HFFc6 (cell line): ENCODE results near the gene KLHL6. TPM values are rescaled to one million over a fixed set of nuclear protein-coding genes. Genes with fewer than 3 reads are reported as not detected.
"Not testable (repeated sequence)": the region's sequence is repeated elsewhere in the genome, so short reads cannot be mapped to it uniquely, and the experiment has no call there.

ENCODE experiments used
- DNase-seq: peaks from one replicate; pipeline ENCODE4 v3.0.0-alpha.2; 2018
- H3K27ac Mint-ChIP-seq: 2 replicates; pipeline ENCODE4 v1.8.0; 2020; ENCODE audit warnings: mild to moderate bottlenecking, mixed read lengths
- H3K27me3 Mint-ChIP-seq: 2 replicates; pipeline ENCODE4 v1.8.0; 2021; ENCODE audit warnings: mild to moderate bottlenecking, moderate library complexity, mixed read lengths; ENCODE audit not compliant: insufficient read depth
- H3K36me3 Mint-ChIP-seq: 2 replicates; pipeline ENCODE4 v1.8.0; 2021; ENCODE audit warnings: low read depth, mixed read lengths
- H3K4me1 Mint-ChIP-seq: 2 replicates; pipeline ENCODE4 v1.8.0; 2020; ENCODE audit warnings: low read depth, mixed read lengths
- H3K4me3 Mint-ChIP-seq: 2 replicates; pipeline ENCODE4 v1.8.0; 2020; ENCODE audit warnings: mild to moderate bottlenecking, moderate library complexity, mixed read lengths
- H3K9me3 Mint-ChIP-seq: 2 replicates; pipeline ENCODE4 v1.8.0; 2020; ENCODE audit warnings: mild to moderate bottlenecking, mixed read lengths
- total RNA-seq, 6 experiments: library from RNA; stranded (reverse); fragmentation: NEBNext Ultra II Directional; extraction: Animal tissue kit (Norgen Biotek cat#: 25700); gene quantifications; 2 replicates in 1 of 6; 3 replicates in 5 of 6; pipeline ENCODE4 v1.2.3, GENCODE V29; 2021
- TF ChIP-seq, protein P1 (sequence below): fragments of 200-600 bp; sonication (generic); IDR thresholded peaks from 2 replicates; pipeline ENCODE4 v1.5.0; 2021; ENCODE audit warnings: antibody characterized with exemption, mild to moderate bottlenecking

Gene KLHL6
- total RNA-seq, 6 experiments from 2014 or later: not detected

DNA sequence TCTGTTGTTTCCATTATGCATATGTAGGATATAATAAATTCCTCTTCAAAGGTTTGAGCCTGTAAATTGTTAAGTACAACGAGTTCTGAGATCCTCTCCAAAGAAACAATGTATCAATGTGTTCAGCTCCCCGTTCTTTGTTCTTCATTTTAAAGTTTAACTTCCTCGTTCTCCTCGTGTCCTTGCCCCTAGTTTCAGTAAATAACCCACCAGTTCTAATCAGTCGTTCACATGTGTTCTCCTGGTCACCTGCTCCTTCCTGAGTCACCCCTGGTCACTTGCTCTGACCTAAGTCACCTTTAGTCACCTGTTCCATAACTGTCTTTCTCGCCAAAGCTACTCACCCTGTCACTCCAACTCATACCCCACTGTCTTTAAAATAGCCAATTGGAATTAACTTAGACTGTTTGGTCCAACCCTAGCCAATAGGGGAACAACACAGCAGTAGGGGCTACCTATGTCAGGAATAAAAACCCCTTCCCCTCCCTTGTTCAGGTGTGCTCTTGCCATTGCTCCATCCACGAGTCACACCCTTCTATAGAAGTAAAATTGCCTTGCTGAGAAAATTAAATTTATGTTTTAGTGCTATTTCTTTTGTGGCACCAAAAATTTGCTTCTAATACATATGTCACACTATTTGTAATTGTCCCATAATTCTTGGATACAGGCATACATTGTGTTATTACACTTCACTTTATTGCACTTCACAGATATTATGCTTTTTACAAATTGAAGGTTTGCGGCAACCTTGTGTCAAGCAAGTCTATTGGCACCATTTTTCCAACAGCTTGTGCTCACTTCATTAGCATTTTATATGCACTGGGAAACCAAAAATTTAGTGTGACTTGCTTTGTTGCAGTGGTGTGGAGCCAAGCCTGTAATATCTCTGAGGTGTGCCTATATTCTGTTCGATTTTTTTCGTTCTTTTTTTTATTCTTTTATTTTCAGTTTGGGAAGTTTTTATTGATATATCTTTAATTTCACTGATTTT lies 111.8 kb downstream of the KLHL6 start:
- Mint-ChIP-seq H3K27me3 (peaks cover 19% of the 10 kb centered on the region), H3K4me1 (peaks cover 15% of the 10 kb centered on the region), H3K36me3 (peaks cover 10% of the 10 kb centered on the region; the same call in 1 of the 2 replicates), H3K27ac (no peak overlapping the region), H3K4me3 (no peak overlapping the region), H3K9me3 (peaks cover 22% of the 10 kb centered on the region)
- DNase-seq: no peak
- TF ChIP-seq, protein P1, sequence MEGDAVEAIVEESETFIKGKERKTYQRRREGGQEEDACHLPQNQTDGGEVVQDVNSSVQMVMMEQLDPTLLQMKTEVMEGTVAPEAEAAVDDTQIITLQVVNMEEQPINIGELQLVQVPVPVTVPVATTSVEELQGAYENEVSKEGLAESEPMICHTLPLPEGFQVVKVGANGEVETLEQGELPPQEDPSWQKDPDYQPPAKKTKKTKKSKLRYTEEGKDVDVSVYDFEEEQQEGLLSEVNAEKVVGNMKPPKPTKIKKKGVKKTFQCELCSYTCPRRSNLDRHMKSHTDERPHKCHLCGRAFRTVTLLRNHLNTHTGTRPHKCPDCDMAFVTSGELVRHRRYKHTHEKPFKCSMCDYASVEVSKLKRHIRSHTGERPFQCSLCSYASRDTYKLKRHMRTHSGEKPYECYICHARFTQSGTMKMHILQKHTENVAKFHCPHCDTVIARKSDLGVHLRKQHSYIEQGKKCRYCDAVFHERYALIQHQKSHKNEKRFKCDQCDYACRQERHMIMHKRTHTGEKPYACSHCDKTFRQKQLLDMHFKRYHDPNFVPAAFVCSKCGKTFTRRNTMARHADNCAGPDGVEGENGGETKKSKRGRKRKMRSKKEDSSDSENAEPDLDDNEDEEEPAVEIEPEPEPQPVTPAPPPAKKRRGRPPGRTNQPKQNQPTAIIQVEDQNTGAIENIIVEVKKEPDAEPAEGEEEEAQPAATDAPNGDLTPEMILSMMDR: no peak

DNA sequence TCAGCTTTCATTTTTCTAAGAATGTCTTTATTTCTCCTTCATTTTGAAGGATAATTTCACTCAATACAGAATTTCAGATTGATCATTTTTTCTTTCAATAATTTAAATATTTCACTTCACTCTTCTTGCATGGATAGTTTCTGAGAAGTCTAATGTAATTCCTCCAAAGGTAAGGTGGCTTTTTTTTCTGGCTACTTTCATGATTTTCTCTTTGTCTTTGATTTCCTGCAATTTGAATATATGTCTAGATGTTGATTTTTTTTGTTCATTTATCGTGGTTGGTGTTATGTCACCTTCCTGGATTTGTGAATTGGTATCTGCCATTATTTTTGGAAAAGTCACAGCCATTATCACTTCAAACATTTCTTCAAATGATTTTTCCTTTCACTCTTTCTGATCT lies 112.5 kb downstream of the KLHL6 start:
- peaks cover 8% of the 10 kb centered on the region for H3K4me1 Mint-ChIP-seq
- no peak for DNase-seq
- H3K4me3 Mint-ChIP-seq: no peak overlapping the region
- peaks cover 19% of the 10 kb centered on the region for H3K27me3 Mint-ChIP-seq
- H3K36me3 Mint-ChIP-seq: peaks cover 10% of the 10 kb centered on the region; the same call in 1 of the 2 replicates
- H3K27ac Mint-ChIP-seq: no peak overlapping the region
- TF ChIP-seq, protein P1: no peak
- peaks cover 22% of the 10 kb centered on the region for H3K9me3 Mint-ChIP-seq

DNA sequence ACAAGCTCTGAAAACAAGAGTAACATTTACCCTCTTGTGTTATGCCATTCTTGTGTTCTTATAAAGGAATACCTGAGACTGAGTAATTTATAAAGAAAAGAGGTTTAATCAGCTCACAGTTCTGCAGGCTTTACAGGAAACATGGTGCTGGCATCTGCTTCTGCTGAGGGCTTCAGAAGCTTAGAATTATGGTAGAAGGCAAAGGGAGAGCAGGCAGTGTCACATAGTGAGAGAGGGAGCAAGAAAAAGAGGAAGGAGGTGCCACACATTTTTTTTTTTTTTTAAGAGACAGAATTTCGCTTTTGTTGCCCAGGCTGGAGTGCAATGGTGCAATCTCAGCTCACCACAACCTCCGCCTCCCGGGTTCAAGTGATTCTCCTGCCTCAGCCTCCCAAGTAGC lies 115.0 kb downstream of the KLHL6 start:
- H3K27ac Mint-ChIP-seq, H3K4me1 Mint-ChIP-seq, DNase-seq, H3K4me3 Mint-ChIP-seq: not testable (repeated sequence)
- H3K9me3 Mint-ChIP-seq: peaks cover 22% of the 10 kb centered on the region
- peaks cover 10% of the 10 kb centered on the region; the same call in 1 of the 2 replicates for H3K36me3 Mint-ChIP-seq
- H3K27me3 Mint-ChIP-seq: peaks cover 23% of the 10 kb centered on the region

DNA sequence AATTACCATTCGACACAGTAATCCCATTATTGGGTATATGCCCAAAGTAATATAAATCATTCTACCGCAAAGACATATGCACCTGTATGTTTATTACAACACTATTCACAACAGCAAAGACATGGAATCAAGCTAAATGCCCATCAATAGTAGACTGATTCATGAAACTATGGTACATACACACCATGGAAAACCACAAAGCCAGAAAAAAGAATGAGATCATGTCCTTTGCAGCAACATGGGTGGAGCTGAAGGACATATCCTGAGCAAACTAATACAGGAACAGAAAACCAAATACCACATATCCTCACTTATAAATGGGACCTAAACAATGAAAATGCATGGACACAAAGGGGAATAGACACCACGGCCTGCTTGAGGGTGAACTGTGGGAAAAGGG lies 116.0 kb downstream of the KLHL6 start:
- H3K36me3 Mint-ChIP-seq: peaks cover 10% of the 10 kb centered on the region; the same call in 1 of the 2 replicates

DNA sequence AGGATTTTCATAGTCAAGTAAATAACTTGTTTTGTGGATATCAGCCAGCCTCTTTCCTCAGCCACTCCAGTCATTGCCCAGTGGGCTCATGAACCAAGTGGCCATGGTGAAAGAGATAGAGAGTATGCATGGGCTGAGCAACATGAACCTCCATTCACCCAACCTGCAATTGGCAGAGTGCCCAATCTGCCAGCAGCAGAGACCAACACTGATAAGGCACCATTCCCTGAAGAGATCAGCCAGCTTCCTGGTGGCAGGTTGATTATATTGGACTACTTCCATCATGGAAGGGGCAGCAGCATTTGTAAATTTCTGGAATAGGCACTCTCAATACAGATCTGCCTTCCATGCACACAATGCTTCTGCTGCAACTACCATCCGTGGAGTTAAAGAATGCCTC lies 116.8 kb downstream of the KLHL6 start:
- Mint-ChIP-seq H3K36me3 (peaks cover 8% of the 10 kb centered on the region; the same call in 1 of the 2 replicates), H3K27me3 (peaks cover 35% of the 10 kb centered on the region), H3K4me1 (no peaks in the 10 kb centered on the region), H3K9me3 (peaks cover 12% of the 10 kb centered on the region), H3K4me3 (no peak overlapping the region), H3K27ac (no peak overlapping the region)
- no peak for DNase-seq
- TF ChIP-seq, protein P1: no peak

More for the DNA sequence above, 116.0 kb downstream of the KLHL6 start:
- Mint-ChIP-seq H3K9me3 (peaks cover 19% of the 10 kb centered on the region), H3K27me3 (peaks cover 28% of the 10 kb centered on the region), H3K4me3 (no peak overlapping the region), H3K4me1 (no peaks in the 10 kb centered on the region), H3K27ac (no peak overlapping the region)
- TF ChIP-seq, protein P1: no peak
- no peak for DNase-seq
